Stimulated activated naive CD8-positive, alpha-beta T cell treated with anti-CD3 and anti-CD28 coated beads, Interleukin-15, Interleukin-2, amounts not matched to agents 100 ng/mL and 50 ng/mL, for 24 hours (primary cell): ENCODE results near the gene SLC6A18.
"Not testable (repeated sequence)": the region's sequence is repeated elsewhere in the genome, so short reads cannot be mapped to it uniquely, and the experiment has no call there.

Experiments
- H3K27ac Mint-ChIP-seq: one replicate; pipeline ENCODE4 v1.8.0; 2021; ENCODE audit warnings: mild to moderate bottlenecking, mixed read lengths
- H3K27me3 Mint-ChIP-seq: one replicate; pipeline ENCODE4 v1.8.0; 2021; ENCODE audit warnings: mixed read lengths
- H3K36me3 Mint-ChIP-seq: one replicate; pipeline ENCODE4 v1.8.0; 2021; ENCODE audit warnings: low read depth, mixed read lengths
- H3K4me1 Mint-ChIP-seq: one replicate; pipeline ENCODE4 v1.8.0; 2021; ENCODE audit warnings: low read depth, mixed read lengths
- H3K4me3 Mint-ChIP-seq: one replicate; pipeline ENCODE4 v1.8.0; 2021; ENCODE audit warnings: mild to moderate bottlenecking, mixed read lengths
- H3K9me3 Mint-ChIP-seq: one replicate; pipeline ENCODE4 v1.8.0; 2021; ENCODE audit warnings: mixed read lengths

SLC6A18 gene

DNA sequence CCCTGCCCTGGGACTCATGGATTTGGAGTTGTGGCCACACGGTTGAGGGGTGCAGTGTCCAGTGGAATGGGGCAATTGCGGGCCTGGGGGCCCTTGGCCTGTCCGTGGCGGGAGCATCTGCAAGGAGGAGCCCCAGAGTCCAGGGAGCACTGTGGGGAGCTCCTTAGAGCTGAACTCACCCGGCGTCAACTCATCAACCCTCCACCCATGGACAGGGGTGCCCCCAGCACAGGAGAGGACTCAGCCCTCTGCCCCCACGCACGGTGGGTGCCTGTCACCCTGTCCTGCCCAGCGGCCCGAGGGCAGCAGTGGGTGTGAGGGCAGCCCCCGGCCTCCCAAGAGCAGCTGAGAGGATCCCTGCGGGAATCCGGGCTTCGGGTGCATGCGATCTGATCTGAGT is 550 bp upstream of the SLC6A18 start:
- no peak overlapping the region for H3K4me3 Mint-ChIP-seq
- H3K9me3 Mint-ChIP-seq: no peaks in the 10 kb centered on the region
- H3K4me1 Mint-ChIP-seq: no peaks in the 10 kb centered on the region
- H3K27ac Mint-ChIP-seq: no peak overlapping the region
- peaks cover 11% of the 10 kb centered on the region for H3K27me3 Mint-ChIP-seq
- no peaks in the 10 kb centered on the region for H3K36me3 Mint-ChIP-seq

GRCh38 chr5:1226231-1226630 is 1.1 kb downstream of the SLC6A18 start:
- Mint-ChIP-seq H3K4me1 (no peaks in the 10 kb centered on the region), H3K9me3 (no peaks in the 10 kb centered on the region), H3K27me3 (peaks cover 11% of the 10 kb centered on the region), H3K4me3 (no peak overlapping the region), H3K27ac (no peak overlapping the region), H3K36me3 (no peaks in the 10 kb centered on the region)

DNA sequence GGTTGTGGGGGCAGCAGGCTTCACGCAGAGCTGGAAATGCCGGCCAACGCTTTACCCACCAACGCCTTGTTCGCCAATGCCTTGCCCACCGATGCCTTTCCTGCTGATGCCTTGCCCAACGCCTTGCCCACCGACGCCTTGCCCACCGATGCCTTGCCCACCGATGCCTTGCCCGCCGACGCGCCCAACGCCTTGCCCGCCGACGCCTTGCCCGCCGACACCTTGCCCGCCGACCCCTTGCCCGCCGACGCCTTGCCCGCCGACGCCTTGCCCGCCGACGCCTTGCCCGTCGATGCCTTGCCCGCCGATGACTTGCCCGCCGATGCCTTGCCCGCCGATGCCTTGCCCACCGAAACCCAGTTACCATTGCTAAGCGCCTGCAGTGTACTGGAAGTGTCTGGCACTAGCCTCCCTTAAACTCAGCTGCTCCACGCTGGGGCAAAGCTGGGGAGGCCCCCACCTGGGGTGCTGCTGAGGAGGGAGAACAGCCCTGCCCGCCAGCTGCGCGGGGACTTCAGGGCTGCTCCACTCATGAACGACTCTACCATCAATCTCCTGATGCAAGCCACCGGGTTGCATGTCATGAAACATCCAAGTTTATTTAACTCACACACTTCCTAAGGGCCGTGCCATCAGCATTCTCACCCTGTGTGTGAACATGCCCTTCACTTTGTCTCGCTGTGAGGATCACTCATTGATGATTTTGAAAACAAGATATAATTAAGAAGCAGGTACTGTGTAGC is 1.8 kb downstream of the SLC6A18 start:
- peaks cover 11% of the 10 kb centered on the region for H3K27me3 Mint-ChIP-seq
- H3K9me3 Mint-ChIP-seq: no peaks in the 10 kb centered on the region
- H3K27ac Mint-ChIP-seq: no peak overlapping the region
- H3K36me3 Mint-ChIP-seq: no peaks in the 10 kb centered on the region
- H3K4me1 Mint-ChIP-seq: no peaks in the 10 kb centered on the region
- H3K4me3 Mint-ChIP-seq: no peak overlapping the region

DNA sequence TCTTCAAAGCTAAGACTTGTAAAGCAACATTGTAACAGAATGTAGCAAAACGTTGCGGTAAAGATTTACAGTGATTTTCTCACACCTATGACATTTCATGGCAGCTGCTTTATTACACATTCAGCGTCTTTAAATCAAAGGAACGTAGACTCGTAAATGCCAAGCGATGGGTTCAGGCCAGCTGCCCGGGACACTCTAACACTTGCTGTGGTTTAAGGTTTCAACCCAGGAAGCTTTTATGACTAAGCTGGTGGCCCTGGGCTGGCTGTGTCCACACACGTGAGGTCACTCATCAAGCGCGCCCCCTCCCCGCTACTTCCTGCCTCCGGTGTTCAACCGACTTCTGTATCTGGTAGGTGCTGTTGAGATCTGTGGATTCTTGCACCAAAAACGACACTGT is 2.5 kb downstream of the SLC6A18 start:
- no peaks in the 10 kb centered on the region for H3K4me1 Mint-ChIP-seq
- peaks cover 11% of the 10 kb centered on the region for H3K27me3 Mint-ChIP-seq
- no peak overlapping the region for H3K27ac Mint-ChIP-seq
- H3K36me3 Mint-ChIP-seq: no peaks in the 10 kb centered on the region
- no peak overlapping the region for H3K4me3 Mint-ChIP-seq
- no peaks in the 10 kb centered on the region for H3K9me3 Mint-ChIP-seq

DNA sequence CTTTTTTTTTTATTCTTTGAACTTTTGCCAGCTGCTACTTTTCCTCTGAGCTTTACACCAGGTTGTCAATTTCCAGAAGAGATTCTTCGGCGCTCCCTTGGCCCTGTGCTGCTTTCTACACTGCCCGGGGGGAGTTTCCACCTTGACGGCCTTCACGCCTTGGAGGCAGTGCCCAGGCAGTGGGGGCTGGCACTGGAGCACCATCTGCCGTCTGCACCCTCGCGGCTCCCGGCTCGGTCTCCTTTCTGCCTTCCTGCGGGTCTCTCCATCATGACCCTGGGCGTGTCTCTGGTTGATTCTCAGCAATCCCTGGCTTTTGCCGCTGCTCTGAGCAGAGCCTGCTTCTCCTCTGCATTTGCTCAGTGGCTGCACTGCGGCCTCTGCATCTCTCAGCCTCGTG is 2.9 kb downstream of the SLC6A18 start:
- Mint-ChIP-seq H3K36me3 (no peaks in the 10 kb centered on the region), H3K27ac (no peak overlapping the region), H3K4me1 (no peaks in the 10 kb centered on the region), H3K27me3 (peaks cover 11% of the 10 kb centered on the region), H3K4me3 (no peak overlapping the region), H3K9me3 (no peaks in the 10 kb centered on the region)

DNA sequence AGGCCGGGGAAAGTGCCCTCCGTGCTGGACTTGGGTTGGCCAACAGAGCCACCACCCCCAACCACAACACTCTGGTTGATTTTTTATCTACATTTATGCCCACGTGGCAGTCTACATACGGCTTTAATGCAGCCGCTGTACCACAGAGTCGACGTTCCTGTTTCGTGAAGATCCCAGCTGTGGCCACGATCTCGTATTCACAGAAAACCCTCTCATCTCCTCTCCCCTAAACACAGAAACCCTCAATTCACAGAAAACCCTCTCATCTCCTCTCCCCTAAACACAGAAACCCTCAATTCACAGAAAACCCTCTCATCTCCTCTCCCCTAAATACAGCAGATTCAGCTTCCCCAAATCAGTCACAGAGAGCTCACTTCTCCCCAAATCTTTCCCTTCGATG is 3.8 kb downstream of the SLC6A18 start:
- not testable (repeated sequence) for H3K4me3 Mint-ChIP-seq
- H3K27ac Mint-ChIP-seq: peak overlapping the region; percentile 9

GRCh38 chr5:1229822-1230221 is 4.6 kb downstream of the SLC6A18 start:
- Mint-ChIP-seq H3K36me3 (no peaks in the 10 kb centered on the region), H3K4me1 (no peaks in the 10 kb centered on the region), H3K4me3 (no peak overlapping the region), H3K9me3 (no peaks in the 10 kb centered on the region), H3K27ac (no peak overlapping the region), H3K27me3 (peaks cover 11% of the 10 kb centered on the region)

More for the DNA sequence above, 3.8 kb downstream of the SLC6A18 start:
- H3K9me3 Mint-ChIP-seq, H3K4me1 Mint-ChIP-seq, H3K36me3 Mint-ChIP-seq: not testable (repeated sequence)
- H3K27me3 Mint-ChIP-seq: peaks cover 11% of the 10 kb centered on the region

GRCh38 chr5:1230551-1230950 is 5.4 kb downstream of the SLC6A18 start:
- Mint-ChIP-seq H3K27me3 (peaks cover 11% of the 10 kb centered on the region), H3K4me1 (no peaks in the 10 kb centered on the region)

DNA sequence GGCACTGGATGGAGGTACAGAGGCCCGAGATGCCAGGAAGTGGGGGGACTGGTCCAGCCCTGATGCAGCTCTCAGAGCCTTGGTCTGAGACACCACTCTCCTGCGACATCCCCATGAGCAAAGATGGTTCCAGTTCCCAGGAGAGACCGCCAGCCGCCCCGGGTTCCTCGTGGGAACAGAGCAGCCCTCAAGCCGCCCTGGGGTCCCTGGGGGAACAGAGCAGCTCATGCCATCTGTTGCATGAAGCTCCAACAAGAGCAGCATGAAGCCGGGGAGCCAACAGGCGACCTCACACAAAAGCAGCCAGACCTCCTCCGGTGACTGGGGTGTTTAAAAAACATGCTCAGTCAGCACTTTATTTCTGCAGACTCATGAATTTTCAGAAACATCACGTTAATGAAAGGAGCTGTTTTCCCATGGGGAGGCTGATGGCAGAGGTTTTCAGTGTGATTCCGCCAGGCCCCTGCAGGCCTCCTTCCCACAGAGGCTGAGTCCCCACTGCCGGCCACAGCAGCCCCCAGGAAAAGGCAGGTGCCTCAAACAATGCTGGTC is 6.2 kb downstream of the SLC6A18 start:
- no peak overlapping the region for H3K4me3 Mint-ChIP-seq
- H3K36me3 Mint-ChIP-seq: no peaks in the 10 kb centered on the region
- H3K4me1 Mint-ChIP-seq: no peaks in the 10 kb centered on the region
- H3K27me3 Mint-ChIP-seq: peaks cover 11% of the 10 kb centered on the region
- peaks cover 9% of the 10 kb centered on the region for H3K9me3 Mint-ChIP-seq
- no peak overlapping the region for H3K27ac Mint-ChIP-seq

More at GRCh38 chr5:1230551-1230950, 5.4 kb downstream of the SLC6A18 start:
- H3K4me3 Mint-ChIP-seq: no peak overlapping the region
- H3K9me3 Mint-ChIP-seq: peaks cover 2% of the 10 kb centered on the region
- H3K27ac Mint-ChIP-seq: no peak overlapping the region
- H3K36me3 Mint-ChIP-seq: no peaks in the 10 kb centered on the region

DNA sequence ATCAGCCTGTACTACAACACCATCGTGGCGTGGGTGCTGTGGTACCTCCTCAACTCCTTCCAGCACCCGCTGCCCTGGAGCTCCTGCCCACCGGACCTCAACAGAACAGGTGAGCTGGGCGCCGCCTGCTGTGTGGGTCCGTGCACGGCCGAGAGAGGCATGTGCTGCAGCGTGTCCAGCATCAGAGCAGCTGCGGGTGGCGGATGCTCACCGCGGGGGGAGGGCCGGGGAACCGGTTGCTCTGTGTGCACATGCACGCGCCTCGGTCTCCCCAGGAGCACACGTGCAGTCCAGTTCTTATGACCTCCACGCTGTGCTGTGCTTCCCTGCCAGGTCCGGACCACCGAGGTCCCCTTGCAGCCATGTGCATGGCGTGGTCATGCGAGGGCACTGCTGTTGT is 7.6 kb downstream of the SLC6A18 start:
- Mint-ChIP-seq H3K27me3 (peaks cover 11% of the 10 kb centered on the region), H3K27ac (no peak overlapping the region), H3K4me3 (no peak overlapping the region), H3K36me3 (no peaks in the 10 kb centered on the region), H3K9me3 (peaks cover 9% of the 10 kb centered on the region), H3K4me1 (no peaks in the 10 kb centered on the region)

DNA sequence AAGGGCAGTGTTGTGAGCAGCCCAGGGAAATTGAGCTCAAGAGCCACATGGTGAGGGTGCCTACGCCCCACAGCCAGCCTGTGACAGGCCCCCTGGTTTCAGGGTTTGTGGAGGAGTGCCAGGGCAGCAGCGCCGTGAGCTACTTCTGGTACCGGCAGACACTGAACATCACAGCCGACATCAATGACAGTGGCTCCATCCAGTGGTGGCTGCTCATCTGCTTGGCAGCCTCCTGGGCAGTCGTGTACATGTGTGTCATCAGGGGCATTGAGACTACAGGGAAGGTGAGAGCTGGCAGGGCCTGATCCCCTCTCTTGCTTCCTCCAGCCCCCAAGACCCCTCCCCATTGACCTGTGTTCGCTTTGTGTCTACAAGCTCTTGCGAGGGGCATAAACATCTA is 10.2 kb downstream of the SLC6A18 start:
- Mint-ChIP-seq H3K27me3 (no peaks in the 10 kb centered on the region), H3K9me3 (peaks cover 9% of the 10 kb centered on the region), H3K4me3 (no peak overlapping the region), H3K27ac (no peak overlapping the region), H3K4me1 (no peaks in the 10 kb centered on the region), H3K36me3 (no peaks in the 10 kb centered on the region)

GRCh38 chr5:1235838-1236237 is 10.7 kb downstream of the SLC6A18 start:
- Mint-ChIP-seq H3K36me3 (no peaks in the 10 kb centered on the region), H3K27me3 (no peaks in the 10 kb centered on the region), H3K27ac (no peak overlapping the region), H3K4me1 (no peaks in the 10 kb centered on the region), H3K9me3 (peaks cover 9% of the 10 kb centered on the region), H3K4me3 (no peak overlapping the region)

GRCh38 chr5:1239505-1240251 is 14.5 kb downstream of the SLC6A18 start:
- H3K4me3 Mint-ChIP-seq: no peak overlapping the region
- no peaks in the 10 kb centered on the region for H3K4me1 Mint-ChIP-seq
- H3K9me3 Mint-ChIP-seq: peaks cover 9% of the 10 kb centered on the region
- no peaks in the 10 kb centered on the region for H3K27me3 Mint-ChIP-seq
- no peak overlapping the region for H3K27ac Mint-ChIP-seq
- H3K36me3 Mint-ChIP-seq: no peaks in the 10 kb centered on the region

GRCh38 chr5:1240496-1241260 is 15.5 kb downstream of the SLC6A18 start:
- Mint-ChIP-seq H3K27me3 (no peaks in the 10 kb centered on the region), H3K9me3 (peaks cover 6% of the 10 kb centered on the region), H3K36me3 (no peaks in the 10 kb centered on the region), H3K4me1 (no peaks in the 10 kb centered on the region), H3K27ac (no peak overlapping the region), H3K4me3 (no peak overlapping the region)
